Measurements from ENCODE around the gene CADPS2. TPM values are rescaled to one million over a fixed set of nuclear protein-coding genes. Genes with fewer than 3 reads are reported as not detected.

The CADPS2 gene
- total and polyA plus RNA-seq, 2 of the 8 experiments (the other 6 are each of a cell fraction or from before 2014, with no cell fraction given) = 8.9 to 22.3 TPM

DNA sequence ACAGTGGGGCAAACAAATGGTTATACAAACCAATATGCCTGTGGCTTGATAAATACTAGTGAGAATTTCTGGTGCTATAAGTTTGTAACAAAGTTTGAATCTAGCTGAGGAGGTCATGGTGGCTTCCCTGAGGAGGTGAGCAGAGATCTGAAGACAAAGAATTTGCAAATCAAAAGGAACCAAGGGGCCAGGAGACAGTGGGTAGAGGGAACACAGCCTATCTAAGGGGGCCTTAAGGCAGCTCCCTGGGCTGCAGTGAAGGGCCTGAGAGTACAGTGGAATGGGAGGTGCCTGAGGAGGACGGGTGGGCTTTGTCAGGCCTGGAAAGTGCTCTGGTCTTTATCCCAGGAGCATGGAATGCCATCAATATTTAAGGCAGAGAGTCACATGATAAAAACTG is 209.1 kb downstream of the CADPS2 start (continued):
- TF ChIP-seq KDM1A (IDR thresholded peaks at IDR 0.05; ENCODE audit: borderline replicate concordance, low read length) = no peak
- no peak for TF ChIP-seq SUZ12 (IDR thresholded peaks at IDR 0.05; ENCODE audit: low read length)
- TF ChIP-seq TAF7 (optimal IDR thresholded peaks at IDR 0.05; ENCODE audit: borderline replicate concordance, low read depth, low read length) = no peak
- TF ChIP-seq, protein P1, sequence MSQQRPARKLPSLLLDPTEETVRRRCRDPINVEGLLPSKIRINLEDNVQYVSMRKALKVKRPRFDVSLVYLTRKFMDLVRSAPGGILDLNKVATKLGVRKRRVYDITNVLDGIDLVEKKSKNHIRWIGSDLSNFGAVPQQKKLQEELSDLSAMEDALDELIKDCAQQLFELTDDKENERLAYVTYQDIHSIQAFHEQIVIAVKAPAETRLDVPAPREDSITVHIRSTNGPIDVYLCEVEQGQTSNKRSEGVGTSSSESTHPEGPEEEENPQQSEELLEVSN (IDR thresholded peaks at IDR 0.05) = no peak
- no peak for TF ChIP-seq RFX5 (IDR thresholded peaks at IDR 0.05; ENCODE audit: borderline replicate concordance, low read depth, low read length)

Measured in H1 (cell line).